Measurements from ENCODE around the gene LACRT. TPM values are rescaled to one million over a fixed set of nuclear protein-coding genes. Genes with fewer than 3 reads are reported as not detected.

The LACRT gene
- total and polyA plus RNA-seq, 4 donors: not detected

- H3K27me3 ChIP-seq (ENCODE audit: control insufficient read depth in 4 of 4, insufficient read depth in 4 of 4, low read length in 3 of 4): no peaks in the 10 kb centered on the region
- no peak overlapping the region for H3K9ac ChIP-seq (ENCODE audit: low read depth in 1 of 2, low read length in 2 of 2)
- peaks cover 1 to 20% (median 9%) of the 10 kb centered on the region in 4 donors for H3K4me1 ChIP-seq (ENCODE audit: control insufficient read depth in 4 of 4, insufficient read depth in 4 of 4, low read length in 3 of 4)
- 83% methylated on average over 3 of the region's 3 CpGs for WGBS
- no peak overlapping the region for H3K4me3 ChIP-seq (ENCODE audit: low read depth in 1 of 3, low read length in 3 of 3)
- no peak overlapping the region for H3K27ac ChIP-seq (ENCODE audit: low read depth in 1 of 2, low read length in 2 of 2)
- TF ChIP-seq EGR1 (IDR thresholded peaks at IDR 0.05; ENCODE audit: low read depth in 2 of 2): no peak
- TF ChIP-seq RXRA (IDR thresholded peaks at IDR 0.05): no peak
- no peak for TF ChIP-seq JUND (IDR thresholded peaks at IDR 0.05)
- no peak for TF ChIP-seq HNF4G (IDR thresholded peaks at IDR 0.05)
- no peak for TF ChIP-seq FOXA1 (IDR thresholded peaks at IDR 0.05)
- TF ChIP-seq ZBTB33 (IDR thresholded peaks at IDR 0.05): no peak
- no peak for TF ChIP-seq RAD21 (IDR thresholded peaks at IDR 0.05)
- no peak for TF ChIP-seq GABPA (IDR thresholded peaks at IDR 0.05 in 1 of 2, conservative IDR thresholded peaks at IDR 0.05 in 1 of 2)
- TF ChIP-seq CTCF (IDR thresholded peaks at IDR 0.05; ENCODE audit: low read depth, low read length, missing input control): no peak
- no peak for TF ChIP-seq YY1 (IDR thresholded peaks at IDR 0.05)
- TF ChIP-seq TAF1 (conservative IDR thresholded peaks at IDR 0.05): no peak
- no peak for TF ChIP-seq ATF3 (IDR thresholded peaks at IDR 0.05)
- TF ChIP-seq HNF4A (conservative IDR thresholded peaks at IDR 0.05): no peak
- no peak for TF ChIP-seq FOXA2 (IDR thresholded peaks at IDR 0.05)
- TF ChIP-seq REST (IDR thresholded peaks at IDR 0.05): no peak
- TF ChIP-seq MAX (IDR thresholded peaks at IDR 0.05): no peak
- TF ChIP-seq SP1 (IDR thresholded peaks at IDR 0.05): no peak
- no peak for TF ChIP-seq NR2F2 (IDR thresholded peaks at IDR 0.05)
- H3K9me3 ChIP-seq (ENCODE audit: control insufficient read depth in 4 of 4, low read length in 3 of 4): no peaks in the 10 kb centered on the region
- no peaks in the 10 kb centered on the region for H3K36me3 ChIP-seq (ENCODE audit: control insufficient read depth in 4 of 4, insufficient read depth in 3 of 4, low read depth in 1 of 4, low read length in 3 of 4)
- DNase-seq (ENCODE audit: low spot score): no peak
Measured at GRCh38 chr12:54663603-54664002, 28.9 kb upstream of the LACRT start.
